ENCODE data around the gene KCNH1.

GRCh38 chr1:210878564-210878963 lies 255.4 kb downstream of the KCNH1 start:
- TF ChIP-seq, protein P1, sequence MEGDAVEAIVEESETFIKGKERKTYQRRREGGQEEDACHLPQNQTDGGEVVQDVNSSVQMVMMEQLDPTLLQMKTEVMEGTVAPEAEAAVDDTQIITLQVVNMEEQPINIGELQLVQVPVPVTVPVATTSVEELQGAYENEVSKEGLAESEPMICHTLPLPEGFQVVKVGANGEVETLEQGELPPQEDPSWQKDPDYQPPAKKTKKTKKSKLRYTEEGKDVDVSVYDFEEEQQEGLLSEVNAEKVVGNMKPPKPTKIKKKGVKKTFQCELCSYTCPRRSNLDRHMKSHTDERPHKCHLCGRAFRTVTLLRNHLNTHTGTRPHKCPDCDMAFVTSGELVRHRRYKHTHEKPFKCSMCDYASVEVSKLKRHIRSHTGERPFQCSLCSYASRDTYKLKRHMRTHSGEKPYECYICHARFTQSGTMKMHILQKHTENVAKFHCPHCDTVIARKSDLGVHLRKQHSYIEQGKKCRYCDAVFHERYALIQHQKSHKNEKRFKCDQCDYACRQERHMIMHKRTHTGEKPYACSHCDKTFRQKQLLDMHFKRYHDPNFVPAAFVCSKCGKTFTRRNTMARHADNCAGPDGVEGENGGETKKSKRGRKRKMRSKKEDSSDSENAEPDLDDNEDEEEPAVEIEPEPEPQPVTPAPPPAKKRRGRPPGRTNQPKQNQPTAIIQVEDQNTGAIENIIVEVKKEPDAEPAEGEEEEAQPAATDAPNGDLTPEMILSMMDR (IDR thresholded peaks at IDR 0.05 in 2 of 3, conservative IDR thresholded peaks at IDR 0.05 in 1 of 3; ENCODE audit: borderline replicate concordance in 1 of 3, insufficient read depth in 1 of 3, low read depth in 2 of 3, low read length in 2 of 3), result no peak
- TF ChIP-seq, protein P2, sequence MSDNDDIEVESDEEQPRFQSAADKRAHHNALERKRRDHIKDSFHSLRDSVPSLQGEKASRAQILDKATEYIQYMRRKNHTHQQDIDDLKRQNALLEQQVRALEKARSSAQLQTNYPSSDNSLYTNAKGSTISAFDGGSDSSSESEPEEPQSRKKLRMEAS (IDR thresholded peaks at IDR 0.05), result no peak
- TF ChIP-seq POLR2AphosphoS5 (IDR thresholded peaks at IDR 0.05; ENCODE audit: low read depth, low read length) (no peak), EZH2 (IDR thresholded peaks at IDR 0.05) (no peak)

Measured in HCT116 (cell line).